GM19463 (cell line): ENCODE measurements around the gene KLHL30.

Experiments
- ATAC-seq: cut with Tn5 transposase; IDR thresholded peaks from one replicate; pipeline ENCODE4 v1.9.1; 2021; ENCODE audit warnings: mild to moderate bottlenecking, moderate library complexity; ENCODE audit not compliant: unreplicated experiment

KLHL30 gene

GRCh38 chr2:238138331-238139195 is at the start of gene KLHL30:
TSS of gene KLHL30 (plus strand) at chr2:238138668. CDS start at chr2:238140755, 2,087 bp downstream.
- no peak for ATAC-seq

GRCh38 chr2:238090887-238091286 is 47.6 kb upstream of the KLHL30 start:
- no peak for ATAC-seq

- no peak for ATAC-seq
These were observed 46.9 kb upstream of the KLHL30 start for GRCh38 chr2:238091436-238092060.

- no peak for ATAC-seq
These were observed 45.9 kb upstream of the KLHL30 start for GRCh38 chr2:238092486-238093035.

- ATAC-seq: no peak
These were observed 45.0 kb upstream of the KLHL30 start for GRCh38 chr2:238093181-238094140.

GRCh38 chr2:238094438-238095022 is 43.9 kb upstream of the KLHL30 start:
- no peak for ATAC-seq

GRCh38 chr2:238095143-238095542 is 43.3 kb upstream of the KLHL30 start:
- ATAC-seq: no peak

- no peak for ATAC-seq
These were observed 42.0 kb upstream of the KLHL30 start for GRCh38 chr2:238096311-238097011.

GRCh38 chr2:238097201-238097987 is 41.1 kb upstream of the KLHL30 start:
- no peak for ATAC-seq

- ATAC-seq: peak; percentile 43
These were observed 40.2 kb upstream of the KLHL30 start for GRCh38 chr2:238097988-238098871.

GRCh38 chr2:238098901-238099713 is 39.4 kb upstream of the KLHL30 start:
- no peak for ATAC-seq

GRCh38 chr2:238099714-238100048 is 38.8 kb upstream of the KLHL30 start:
- no peak for ATAC-seq

GRCh38 chr2:238100049-238100820 is 38.2 kb upstream of the KLHL30 start, which contains the start of gene ESPNL:
TSS of gene ESPNL (plus strand) at chr2:238100340. CDS start at chr2:238100420, 80 bp downstream.
- ATAC-seq: no peak

GRCh38 chr2:238100821-238101771 is 37.4 kb upstream of the KLHL30 start:
- no peak for ATAC-seq
